Gastroesophageal sphincter (tissue), 3 donors: ENCODE measurements around the gene ESR1.

Experiments
- CTCF ChIP-seq, 4 experiments: fragments of 200-600 bp in 2 of 4; fragments of 450-650 bp in 2 of 4; sonication (generic) in 1 of 4; IDR thresholded peaks; one replicate each; pipeline ENCODE4 v1.5.1; 2017 to 2019; ENCODE audit warnings: antibody characterized with exemption in 4 of 4, mild to moderate bottlenecking in 2 of 4, moderate library complexity in 2 of 4
- POLR2A ChIP-seq, 2 donors: fragments of 450-650 bp; IDR thresholded peaks; one replicate each; pipeline ENCODE4 v1.6.1; 2017; ENCODE audit warnings: antibody characterized with exemption in 2 of 2, mild to moderate bottlenecking in 2 of 2, moderate library complexity in 1 of 2

DNA sequence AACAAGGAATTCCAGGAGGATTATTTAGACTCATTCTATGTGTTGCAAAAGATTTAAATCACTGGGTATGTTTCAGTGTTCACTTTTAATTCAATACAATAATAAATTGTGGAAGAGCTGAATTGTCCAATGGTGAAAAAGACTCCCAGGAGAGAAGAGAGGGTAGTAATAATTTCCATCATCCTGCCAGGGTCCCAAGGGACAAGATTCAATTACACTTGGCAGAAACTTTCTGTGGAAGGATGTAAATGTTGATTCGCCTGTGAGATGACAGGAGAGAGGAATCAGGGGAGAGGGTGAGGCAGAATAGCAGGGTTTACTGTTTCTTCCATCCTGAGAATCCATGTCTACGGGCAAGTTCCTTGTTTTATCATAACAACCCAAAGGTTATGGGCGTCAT, 342.7 kb downstream of the ESR1 start:
- no peak for TF ChIP-seq CTCF (IDR thresholded peaks at IDR 0.05)
- no peak for TF ChIP-seq POLR2A (IDR thresholded peaks at IDR 0.05)
